Measurements from ENCODE around the gene HSD11B1. TPM values are rescaled to one million over a fixed set of nuclear protein-coding genes. Genes with fewer than 3 reads are reported as not detected.

The HSD11B1 gene
- total and polyA plus RNA-seq, 7 donors = 2.0 to 10.0 (median 3.0) TPM; not detected in 1

- Histone ChIP-seq H3K27ac (peak within 1 kb of the TSS; percentile 57 to 64 (median 62)), H3K9me3 (no peaks in the 10 kb centered on the region), H3K4me1 (peaks cover 0 to 18% (median 13%) of the 10 kb centered on the region in 4 donors), H3K36me3 (no peaks in the 10 kb centered on the region), H3K27me3 (no peaks in the 10 kb centered on the region), H3K4me3 (peak within 1 kb of the TSS; percentile 47 to 55 (median 50))
- DNase-seq = peak; percentile 88
- 2% methylated on average over 47 of the region's 47 CpGs for WGBS, 2 donors
- peak; percentile 23 to 69 (median 52) for TF ChIP-seq POLR2AphosphoS5 (IDR thresholded peaks at IDR 0.05)
- TF ChIP-seq, protein P1, sequence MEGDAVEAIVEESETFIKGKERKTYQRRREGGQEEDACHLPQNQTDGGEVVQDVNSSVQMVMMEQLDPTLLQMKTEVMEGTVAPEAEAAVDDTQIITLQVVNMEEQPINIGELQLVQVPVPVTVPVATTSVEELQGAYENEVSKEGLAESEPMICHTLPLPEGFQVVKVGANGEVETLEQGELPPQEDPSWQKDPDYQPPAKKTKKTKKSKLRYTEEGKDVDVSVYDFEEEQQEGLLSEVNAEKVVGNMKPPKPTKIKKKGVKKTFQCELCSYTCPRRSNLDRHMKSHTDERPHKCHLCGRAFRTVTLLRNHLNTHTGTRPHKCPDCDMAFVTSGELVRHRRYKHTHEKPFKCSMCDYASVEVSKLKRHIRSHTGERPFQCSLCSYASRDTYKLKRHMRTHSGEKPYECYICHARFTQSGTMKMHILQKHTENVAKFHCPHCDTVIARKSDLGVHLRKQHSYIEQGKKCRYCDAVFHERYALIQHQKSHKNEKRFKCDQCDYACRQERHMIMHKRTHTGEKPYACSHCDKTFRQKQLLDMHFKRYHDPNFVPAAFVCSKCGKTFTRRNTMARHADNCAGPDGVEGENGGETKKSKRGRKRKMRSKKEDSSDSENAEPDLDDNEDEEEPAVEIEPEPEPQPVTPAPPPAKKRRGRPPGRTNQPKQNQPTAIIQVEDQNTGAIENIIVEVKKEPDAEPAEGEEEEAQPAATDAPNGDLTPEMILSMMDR (IDR thresholded peaks at IDR 0.05) = no peak
- no peak for TF ChIP-seq EP300 (IDR thresholded peaks at IDR 0.05)
- peak in 1 of 2 donors; percentile 39 for TF ChIP-seq POLR2A (IDR thresholded peaks at IDR 0.05)
- intact Hi-C loops (cut with DNase I) = loop anchor here (2.0 kb wide), 1 partner anchor 32 kb away; no protein-coding TSS in a partner anchor
Measured at GRCh38 chr1:209674957-209675564, 29.6 kb upstream of the HSD11B1 start, which contains the start of gene G0S2. G0S2 (plus strand) TSS chr1:209675412; CDS start chr1:209675685, 273 bp downstream.

DNA sequence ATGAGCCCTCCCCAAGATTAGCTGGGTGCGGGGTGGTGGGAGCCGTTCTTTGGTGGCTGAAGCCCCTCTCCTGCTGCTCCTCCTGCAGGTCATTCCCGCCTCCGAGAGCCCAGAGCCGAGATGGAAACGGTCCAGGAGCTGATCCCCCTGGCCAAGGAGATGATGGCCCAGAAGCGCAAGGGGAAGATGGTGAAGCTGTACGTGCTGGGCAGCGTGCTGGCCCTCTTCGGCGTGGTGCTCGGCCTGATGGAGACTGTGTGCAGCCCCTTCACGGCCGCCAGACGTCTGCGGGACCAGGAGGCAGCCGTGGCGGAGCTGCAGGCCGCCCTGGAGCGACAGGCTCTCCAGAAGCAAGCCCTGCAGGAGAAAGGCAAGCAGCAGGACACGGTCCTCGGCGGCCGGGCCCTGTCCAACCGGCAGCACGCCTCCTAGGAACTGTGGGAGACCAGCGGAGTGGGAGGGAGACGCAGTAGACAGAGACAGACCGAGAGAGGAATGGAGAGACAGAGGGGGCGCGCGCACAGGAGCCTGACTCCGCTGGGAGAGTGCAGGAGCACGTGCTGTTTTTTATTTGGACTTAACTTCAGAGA lies 29.0 kb upstream of the HSD11B1 start:
- 3% methylated on average over 34 of the region's 34 CpGs for WGBS, 2 donors
- intact Hi-C loops (cut with DNase I) = loop anchor here (2.0 kb wide), 1 partner anchor 33 kb away; no protein-coding TSS in a partner anchor
- Histone ChIP-seq H3K27ac (peak overlapping the region; percentile 57 to 64 (median 62)), H3K9me3 (no peaks in the 10 kb centered on the region), H3K4me1 (peaks cover 0 to 18% (median 13%) of the 10 kb centered on the region in 4 donors), H3K36me3 (no peaks in the 10 kb centered on the region), H3K4me3 (peak overlapping the region; percentile 47 to 55 (median 50)), H3K27me3 (no peaks in the 10 kb centered on the region)
- TF ChIP-seq, protein P1 (IDR thresholded peaks at IDR 0.05) = no peak
- no peak for TF ChIP-seq EP300 (IDR thresholded peaks at IDR 0.05)
- TF ChIP-seq POLR2AphosphoS5 (IDR thresholded peaks at IDR 0.05) = no peak
- TF ChIP-seq POLR2A (IDR thresholded peaks at IDR 0.05) = no peak
- DNase-seq = peak; percentile 73

- no peaks in the 10 kb centered on the region for H3K27me3 ChIP-seq
- H3K36me3 ChIP-seq = no peaks in the 10 kb centered on the region
- H3K4me1 ChIP-seq = peaks cover 0 to 18% (median 13%) of the 10 kb centered on the region in 4 donors
- H3K27ac ChIP-seq = no peak overlapping the region
- H3K9me3 ChIP-seq = no peaks in the 10 kb centered on the region
- TF ChIP-seq EP300 (IDR thresholded peaks at IDR 0.05) (no peak), POLR2AphosphoS5 (IDR thresholded peaks at IDR 0.05) (no peak), POLR2A (IDR thresholded peaks at IDR 0.05) (no peak)
- TF ChIP-seq, protein P1 (IDR thresholded peaks at IDR 0.05) = no peak
- 91 to 93% methylated on average over 4 of the region's 4 CpGs for WGBS, 2 donors
- no peak overlapping the region for H3K4me3 ChIP-seq
- no peak for DNase-seq
- intact Hi-C loops (cut with DNase I) = no loop called here
Measured at GRCh38 chr1:209678981-209679539, 25.6 kb upstream of the HSD11B1 start.

- Histone ChIP-seq H3K27ac (no peak overlapping the region), H3K36me3 (no peaks in the 10 kb centered on the region), H3K4me1 (peaks cover 0 to 29% (median 15%) of the 10 kb centered on the region in 4 donors), H3K4me3 (no peak overlapping the region), H3K27me3 (peaks cover 0 to 3% (median 0%) of the 10 kb centered on the region in 3 donors), H3K9me3 (no peaks in the 10 kb centered on the region)
- TF ChIP-seq, protein P1 (IDR thresholded peaks at IDR 0.05) = no peak
- TF ChIP-seq POLR2AphosphoS5 (IDR thresholded peaks at IDR 0.05) (no peak), EP300 (IDR thresholded peaks at IDR 0.05) (no peak), POLR2A (IDR thresholded peaks at IDR 0.05) (no peak)
- intact Hi-C loops (cut with DNase I) = no loop called here
- no peak for DNase-seq
- 61 to 82% methylated on average over 4 of the region's 4 CpGs for WGBS, 2 donors
Measured at GRCh38 chr1:209685821-209686220, 18.8 kb upstream of the HSD11B1 start.

Data from sigmoid colon (tissue), 7 donors.